ENCODE measurements around the gene HBG1. TPM values are rescaled to one million over a fixed set of nuclear protein-coding genes. Genes with fewer than 3 reads are reported as not detected.

Gene HBG1
- total RNA-seq, 4 donors from 2014 or later: not detected

GRCh38 chr11:5238486-5238885 is 11.2 kb downstream of the HBG1 start:
- no peak overlapping the region for H3K4me3 ChIP-seq
- no peaks in the 10 kb centered on the region for H3K4me1 ChIP-seq
- no peaks in the 10 kb centered on the region for H3K27me3 ChIP-seq
- TF ChIP-seq CTCF (IDR thresholded peaks at IDR 0.05) (no peak), POLR2A (IDR thresholded peaks at IDR 0.05) (no peak)
- DNase-seq: no peak
- H3K36me3 ChIP-seq: no peaks in the 10 kb centered on the region
- intact Hi-C loops (cut with DNase I): no loop called here
- no peaks in the 10 kb centered on the region for H3K9me3 ChIP-seq
- 34 to 58% methylated on average over 2 of the region's 2 CpGs for WGBS, 2 donors
- no peak overlapping the region for H3K27ac ChIP-seq

GRCh38 chr11:5237420-5237819 is 12.2 kb downstream of the HBG1 start:
- no peak for DNase-seq
- Histone ChIP-seq H3K36me3 (no peaks in the 10 kb centered on the region), H3K4me3 (no peak overlapping the region), H3K27ac (no peak overlapping the region), H3K9me3 (no peaks in the 10 kb centered on the region), H3K4me1 (no peaks in the 10 kb centered on the region), H3K27me3 (no peaks in the 10 kb centered on the region)
- TF ChIP-seq CTCF (IDR thresholded peaks at IDR 0.05) (no peak), POLR2A (IDR thresholded peaks at IDR 0.05) (no peak)
- intact Hi-C loops (cut with DNase I): no loop called here
- WGBS, 2 donors: 87 to 95% methylated on average over 2 of the region's 2 CpGs

GRCh38 chr11:5235364-5236095 is 14.1 kb downstream of the HBG1 start:
- DNase-seq: no peak
- TF ChIP-seq POLR2A (IDR thresholded peaks at IDR 0.05): no peak
- H3K27me3 ChIP-seq: no peaks in the 10 kb centered on the region
- no peaks in the 10 kb centered on the region for H3K9me3 ChIP-seq
- no peak overlapping the region for H3K27ac ChIP-seq
- H3K4me1 ChIP-seq: no peaks in the 10 kb centered on the region
- H3K36me3 ChIP-seq: no peaks in the 10 kb centered on the region
- no peak overlapping the region for H3K4me3 ChIP-seq
- intact Hi-C loops (cut with DNase I): no loop called here
- 74 to 79% methylated on average over 5 of the region's 5 CpGs for WGBS, 2 donors

GRCh38 chr11:5234381-5234834 is 15.2 kb downstream of the HBG1 start, which contains the start of gene HBD:
TSS of gene HBD (minus strand) at chr11:5234483. CDS start at chr11:5234433, 50 bp downstream.
- 37 to 52% methylated on average over 2 of the region's 2 CpGs for WGBS, 2 donors

GRCh38 chr11:5233307-5233706 is 16.4 kb downstream of the HBG1 start:
- no peak for DNase-seq
- H3K27ac ChIP-seq: no peak overlapping the region
- no peak overlapping the region for H3K4me3 ChIP-seq
- intact Hi-C loops (cut with DNase I): no loop called here
- no peak for TF ChIP-seq CTCF (IDR thresholded peaks at IDR 0.05)
- no peaks in the 10 kb centered on the region for H3K9me3 ChIP-seq
- WGBS, 2 donors: 46 to 63% methylated on average over 1 of the region's 1 CpG
- H3K36me3 ChIP-seq: no peaks in the 10 kb centered on the region
- H3K4me1 ChIP-seq: no peaks in the 10 kb centered on the region
- no peaks in the 10 kb centered on the region for H3K27me3 ChIP-seq

More at GRCh38 chr11:5234381-5234834, 15.2 kb downstream of the HBG1 start, which contains the start of gene HBD:
- no peaks in the 10 kb centered on the region for H3K36me3 ChIP-seq
- intact Hi-C loops (cut with DNase I): no loop called here
- no peaks in the 10 kb centered on the region for H3K4me1 ChIP-seq
- no peaks in the 10 kb centered on the region for H3K27me3 ChIP-seq
- H3K9me3 ChIP-seq: no peaks in the 10 kb centered on the region
- H3K27ac ChIP-seq: no peak within 1 kb of the TSS
- DNase-seq: no peak
- H3K4me3 ChIP-seq: no peak within 1 kb of the TSS
- TF ChIP-seq CTCF (IDR thresholded peaks at IDR 0.05) (no peak), POLR2A (IDR thresholded peaks at IDR 0.05) (no peak)

All from esophagus squamous epithelium (tissue), 5 donors.